ENCODE data around the gene ADCK1.

GRCh38 chr14:77859934-77860570 lies 60.1 kb downstream of the ADCK1 start:
- TF ChIP-seq CTCF (conservative IDR thresholded peaks at IDR 0.05; ENCODE audit: low read length) (no peak), EZH2phosphoT487 (IDR thresholded peaks at IDR 0.05; ENCODE audit: borderline replicate concordance, low read depth, low read length) (no peak)
